Hepatocyte (in vitro differentiated cells): Measurements from ENCODE around the gene CEBPZ.

Source experiments
- CTCF ChIP-seq: fragments of 200-600 bp; sonication (generic); IDR thresholded peaks from 2 replicates; pipeline ENCODE4 v1.5.1; 2016; ENCODE audit warnings: antibody characterized with exemption, mild to moderate bottlenecking; ENCODE audit not compliant: poor library complexity
- EZH2phosphoT487 ChIP-seq: fragments of 200-600 bp; sonication (generic); IDR thresholded peaks from one replicate; pipeline ENCODE4 v1.6.1; 2018; ENCODE audit warnings: antibody characterized with exemption, mild to moderate bottlenecking, low read depth, moderate library complexity; ENCODE audit not compliant: unreplicated experiment, severe bottlenecking

- no peak for TF ChIP-seq CTCF
- TF ChIP-seq EZH2phosphoT487 = no peak
Observed at GRCh38 chr2:37231241-37232130, at the start of gene CEBPZ, which contains the start of gene NDUFAF7.
